K562 (cell line): Measurements from ENCODE around the gene SND1. TPM values are rescaled to one million over a fixed set of nuclear protein-coding genes. Genes with fewer than 3 reads are reported as not detected.
A peak's percentile ranks its signal among the peaks of the same experiment; 100 is the strongest.

Source experiments
- ATAC-seq: fragments of 200-7000 bp; cut with Tn5 transposase; 3 replicates; pipeline ENCODE4 v1.9.1; 2020; ENCODE audit warnings: moderate library complexity
- BruUV-seq: library from RNA; stranded (reverse); fragments of 400-500 nt; replicated peaks from 2 replicates; lab custom pipeline; 2021; lab: Mats Ljungman, UMichigan
- CTCF ChIA-PET: fragments of 300-600 bp; formaldehyde crosslinking; extraction: SDS; loops from one replicate; lab custom pipeline; 2021; ENCODE audit warnings: low intra/inter-chr PET ratio; lab: Yijun Ruan, JAX
- POLR2A ChIA-PET: fragments of 300-600, 350-650 bp; sonication (Branson Sonifier 250); formaldehyde crosslinking; extraction: SDS; loops from one replicate; lab custom pipeline; 2021; ENCODE audit warnings: antibody characterized with exemption, inconsistent platforms; lab: Yijun Ruan, JAX
- DNase-seq, 4 experiments: peaks; one replicate each; pipeline versions ENCODE4 v3.0.0 to v3.0.0-alpha.2; 2011 to 2018; ENCODE audit warnings: low spot score in 3 of 4, mixed read lengths in 3 of 4; ENCODE audit errors: extremely low read depth in 1 of 4
- FAIRE-seq: peaks from 2 replicates; lab custom pipeline; 2011; peaks lifted over from hg19 to GRCh38; lab: Jason Lieb, UNC
- H2AFZ ChIP-seq: 2 replicates; pipeline ENCODE4 v1.6.0; 2011; ENCODE audit warnings: low read depth, low read length, control low read depth, inconsistent platforms
- H3K27ac ChIP-seq: fragments of 200-600 bp; 3 replicates; pipeline ENCODE4 v1.8.0; 2011; ENCODE audit warnings: low read depth, mild to moderate bottlenecking, control low read depth, inconsistent platforms, low read length, moderate library complexity, mixed read lengths; ENCODE audit errors: extremely low read depth
- H3K27me3 ChIP-seq, 2 experiments: fragments of 300-600 bp in 1 of 2; 2 replicates in 1 of 2; 3 replicates in 1 of 2; pipeline versions ENCODE4 v1.6.0 to v1.8.0; 2011; ENCODE audit warnings: inconsistent platforms in 2 of 2, low read length in 2 of 2, mild to moderate bottlenecking in 1 of 2, mixed read lengths in 1 of 2, moderate library complexity in 1 of 2; ENCODE audit not compliant: control insufficient read depth in 2 of 2, insufficient read depth in 2 of 2
- H3K36me3 ChIP-seq: fragments of 300-600 bp; 3 replicates; pipeline ENCODE4 v1.8.0; 2011; ENCODE audit warnings: mild to moderate bottlenecking, low read length, inconsistent platforms; ENCODE audit not compliant: control insufficient read depth, insufficient read depth
- H3K4me1 ChIP-seq, 2 experiments: fragments of 200-600 bp in 1 of 2; replicated peaks in 1 of 2; 2 replicates in 1 of 2; 3 replicates in 1 of 2; pipeline versions ENCODE4 v1.5.1 to v1.8.0; 2011; ENCODE audit warnings: inconsistent platforms in 2 of 2, low read length in 2 of 2, mild to moderate bottlenecking in 1 of 2, mixed read lengths in 1 of 2, moderate library complexity in 1 of 2; ENCODE audit not compliant: control insufficient read depth in 2 of 2, insufficient read depth in 2 of 2
- H3K4me2 ChIP-seq: 2 replicates; pipeline ENCODE4 v1.6.1; 2011; ENCODE audit warnings: low read length, control low read depth, inconsistent platforms, mixed read lengths; ENCODE audit not compliant: insufficient read depth
- H3K4me3 ChIP-seq: fragments of 200-600 bp; sonication (generic), shearing (Covaris generic); 2 replicates; pipeline ENCODE4 v1.5.1; 2016; ENCODE audit warnings: control low read depth, inconsistent platforms
- H3K79me2 ChIP-seq: fragments of 200-600 bp; 3 replicates; pipeline ENCODE4 v1.8.0; 2011; ENCODE audit warnings: low read length, inconsistent platforms; ENCODE audit not compliant: control insufficient read depth, insufficient read depth
- H3K9ac ChIP-seq, 2 experiments: 2 replicates each; pipeline versions ENCODE4 v1.6.0 to v1.6.1; 2011; ENCODE audit warnings: low read depth in 2 of 2, low read length in 2 of 2, control low read depth in 1 of 2, inconsistent platforms in 1 of 2, mild to moderate bottlenecking in 1 of 2, mixed read lengths in 1 of 2; ENCODE audit not compliant: insufficient read depth in 1 of 2
- H3K9me1 ChIP-seq: one replicate; pipeline ENCODE4 v1.6.0; 2011; ENCODE audit warnings: inconsistent platforms, mild to moderate bottlenecking, low read length, moderate library complexity; ENCODE audit not compliant: control insufficient read depth, insufficient read depth
- H3K9me3 ChIP-seq: replicated peaks from 2 replicates; pipeline ENCODE4 v1.5.1; 2011; ENCODE audit warnings: low read depth, low read length, inconsistent platforms; ENCODE audit not compliant: control insufficient read depth, insufficient read depth
- H4K20me1 ChIP-seq: replicated peaks from 2 replicates; pipeline ENCODE4 v1.6.1; 2011; ENCODE audit warnings: low read length, inconsistent platforms, mixed read lengths; ENCODE audit not compliant: control insufficient read depth, insufficient read depth
- C11orf30 ChIP-seq: fragments of 450-650 bp; IDR thresholded peaks from 2 replicates; pipeline ENCODE4 v1.6.1; 2016; ENCODE audit warnings: low read depth, mild to moderate bottlenecking
- CCNT2 ChIP-seq: IDR thresholded peaks from 2 replicates; pipeline ENCODE4 v1.6.1; 2011; ENCODE audit warnings: borderline replicate concordance, low read depth, mild to moderate bottlenecking, moderate library complexity, mixed read lengths, low read length; ENCODE audit not compliant: insufficient read length; ENCODE audit errors: extremely low read depth
- ELF1 ChIP-seq: fragments of 200-800 bp; sonication (Bioruptor generic); IDR thresholded peaks from 2 replicates; pipeline ENCODE4 v1.6.1; 2016; ENCODE audit warnings: missing genetic modification characterization, missing compliant biosample characterization
- L3MBTL2 ChIP-seq: fragments of 450-650 bp; IDR thresholded peaks from 2 replicates; pipeline ENCODE4 v1.6.1; 2016; ENCODE audit warnings: mild to moderate bottlenecking, moderate library complexity
- POLR2AphosphoS2 ChIP-seq: IDR thresholded peaks from 2 replicates; pipeline ENCODE4 v1.6.1; 2012; ENCODE audit warnings: low read length, improper control_type of control experiment
- RHOXF2B ChIP-seq: fragments of 250-450 bp; sonication (Bioruptor Pico); conservative IDR thresholded peaks from 2 replicates; pipeline ENCODE4 v1.5.1; 2021
- SRSF1 ChIP-seq: fragments of 200-400 bp; formaldehyde crosslinking; IDR thresholded peaks from 2 replicates; pipeline ENCODE4 v1.6.1; 2017; ENCODE audit warnings: mild to moderate bottlenecking, low read depth, low read length, moderate library complexity
- ZNF639 ChIP-seq, 2 experiments: fragments of 200-800 bp in 1 of 2; sonication (Bioruptor generic) in 1 of 2; sonication (generic) in 1 of 2; formaldehyde crosslinking in 1 of 2; IDR thresholded peaks in 1 of 2; conservative IDR thresholded peaks in 1 of 2; 2 replicates each; pipeline versions ENCODE4 v1.5.0 to v1.6.1; 2016 to 2020; ENCODE audit warnings: missing compliant biosample characterization in 1 of 2, missing genetic modification characterization in 1 of 2, missing genetic modification reagents in 1 of 2
- ZNF780A ChIP-seq: fragments of 250-450 bp; sonication (Bioruptor Pico); IDR thresholded peaks from 2 replicates; pipeline ENCODE4 v1.5.0; 2021; ENCODE audit warnings: mild to moderate bottlenecking
- WGBS: fragments of 100-300 bp; shearing (Covaris generic); methylation state at CpG from one replicate; pipeline ENCODE4 v1.1.6; 2016; ENCODE audit warnings: low coverage, mixed read lengths; ENCODE audit not compliant: insufficient coverage; ENCODE audit errors: missing lambda C conversion rate; 5-methylcytosine and 5-hydroxymethylcytosine counted together
- in situ Hi-C: fragments of 300-500 bp; cut with MboI; formaldehyde crosslinking; loops from 4 replicates; pipeline ENCODE4 v1.15.0; 2018; ENCODE audit warnings: inconsistent platforms, mixed read lengths
- intact Hi-C: fragments of 100-400 bp; cut with micrococcal nuclease; formaldehyde crosslinking; loops from 2 replicates; pipeline ENCODE4 v1.14.2; 2022
- polyA plus RNA-seq, 8 experiments: library from polyadenylated mRNA; depleted of rRNA in 4 of 8; stranded (reverse) in 5 of 8; unstranded in 3 of 8; fragments of >200 nt; fragmentation: Nextera tagmentation in 2 of 8; fragmentation: Illumina TruSeq in 1 of 8; extraction: Ambion mirVana in 2 of 8; extraction: Trizol in 1 of 8; gene quantifications; 2 replicates each; pipeline versions ENCODE4 v1.2.1 to v1.2.3, GENCODE V29; 2011 to 2014; ENCODE audit warnings: inconsistent platforms in 1 of 8, missing spikeins in 1 of 8
- total RNA-seq, 7 experiments: library from RNA; depleted of rRNA in 6 of 7; stranded (reverse); fragments of >200 nt in 6 of 7; fragmentation: Illumina TruSeq in 2 of 7; extraction: Trizol in 2 of 7; gene quantifications; 2 replicates each; pipeline versions ENCODE4 v1.2.1 to v1.2.3, GENCODE V29; 2011 to 2021; ENCODE audit warnings: low replicate concordance in 1 of 7
- TF ChIP-seq, protein P1 (sequence below): sonication (generic); formaldehyde crosslinking; IDR thresholded peaks from 2 replicates; pipeline ENCODE4 v1.8.1; 2023; ENCODE audit warnings: mild to moderate bottlenecking, missing genetic modification reagents

SND1 gene
- total and polyA plus RNA-seq, 9 of the 15 experiments (the other 6 are each of a cell fraction or from before 2014, with no cell fraction given), result 46.5 to 307 (median 191) TPM

GRCh38 chr7:127715901-127716300 lies 63.9 kb downstream of the SND1 start:
- no peak overlapping the region for H3K4me3 ChIP-seq
- peak; percentile 23 for FAIRE-seq
- ATAC-seq, result no peak
- H3K27me3 ChIP-seq, result no peaks in the 10 kb centered on the region
- H3K9me1 ChIP-seq, result no peaks in the 10 kb centered on the region
- POLR2A ChIA-PET, result interaction anchor here (1.1 to 1.9 kb wide), 2 partner anchors 11 kb away, joined by 3 to 4 read pairs; no protein-coding TSS in a partner anchor
- 90% methylated on average over 1 of the region's 1 CpG for WGBS
- TF ChIP-seq, protein P1, sequence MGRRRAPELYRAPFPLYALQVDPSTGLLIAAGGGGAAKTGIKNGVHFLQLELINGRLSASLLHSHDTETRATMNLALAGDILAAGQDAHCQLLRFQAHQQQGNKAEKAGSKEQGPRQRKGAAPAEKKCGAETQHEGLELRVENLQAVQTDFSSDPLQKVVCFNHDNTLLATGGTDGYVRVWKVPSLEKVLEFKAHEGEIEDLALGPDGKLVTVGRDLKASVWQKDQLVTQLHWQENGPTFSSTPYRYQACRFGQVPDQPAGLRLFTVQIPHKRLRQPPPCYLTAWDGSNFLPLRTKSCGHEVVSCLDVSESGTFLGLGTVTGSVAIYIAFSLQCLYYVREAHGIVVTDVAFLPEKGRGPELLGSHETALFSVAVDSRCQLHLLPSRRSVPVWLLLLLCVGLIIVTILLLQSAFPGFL (CRISPR knock-in tag), result no peak
- TF ChIP-seq ELF1 (no peak), L3MBTL2 (no peak), SRSF1 (no peak), RHOXF2B (CRISPR knock-in tag) (no peak), POLR2AphosphoS2 (no peak), CCNT2 (no peak), C11orf30 (no peak), ZNF780A (CRISPR knock-in tag) (no peak), ZNF639 (CRISPR knock-in tag; conservative IDR thresholded peaks at IDR 0.05 in 1 of 2, IDR thresholded peaks at IDR 0.05 in 1 of 2) (no peak)
- no peaks in the 10 kb centered on the region for H3K4me1 ChIP-seq
- CTCF ChIA-PET, result no interaction called here
- H4K20me1 ChIP-seq, result no peaks in the 10 kb centered on the region
- no peak for DNase-seq
- H3K27ac ChIP-seq, result no peak overlapping the region
- H2AFZ ChIP-seq, result no peak overlapping the region
- peaks cover 60% of the 10 kb centered on the region for H3K79me2 ChIP-seq
- in situ Hi-C loops, result no loop called here
- BruUV-seq, result no TSS peak
- H3K36me3 ChIP-seq, result peaks cover 96% of the 10 kb centered on the region
- intact Hi-C loops, result no loop called here
- H3K9ac ChIP-seq, result no peak overlapping the region
- H3K9me3 ChIP-seq, result peaks cover 4% of the 10 kb centered on the region
- no peak overlapping the region for H3K4me2 ChIP-seq
